ENCODE data around the gene CTU2. TPM values are rescaled to one million over a fixed set of nuclear protein-coding genes. Genes with fewer than 3 reads are reported as not detected.
"Not testable (repeated sequence)": the region's sequence is repeated elsewhere in the genome, so short reads cannot be mapped to it uniquely, and the experiment has no call there.

CTU2 gene
- polyA plus RNA-seq, 1 experiment = 6.5 TPM

DNA sequence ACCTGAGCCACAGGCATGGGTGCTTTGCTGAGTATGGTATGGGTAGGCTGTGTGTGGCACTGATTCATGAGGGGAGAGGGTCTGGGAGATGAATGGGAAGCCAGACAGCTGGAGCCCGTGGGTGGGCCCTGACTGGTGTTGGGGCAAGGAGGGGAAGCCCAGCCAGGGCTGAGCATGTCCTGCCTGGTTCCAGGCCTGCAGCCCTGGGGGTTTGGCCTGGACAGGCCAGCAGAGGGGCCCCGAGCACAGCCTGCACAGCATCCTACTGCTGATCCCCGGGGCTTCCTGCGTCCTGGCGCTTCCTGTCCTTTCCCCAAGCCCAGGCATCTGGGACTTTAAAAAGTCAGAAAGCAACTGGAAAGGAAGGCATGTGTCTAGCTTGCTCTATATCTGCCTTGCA lies 38.8 kb upstream of the CTU2 start:
- CTCF ChIA-PET = no interaction called here

DNA sequence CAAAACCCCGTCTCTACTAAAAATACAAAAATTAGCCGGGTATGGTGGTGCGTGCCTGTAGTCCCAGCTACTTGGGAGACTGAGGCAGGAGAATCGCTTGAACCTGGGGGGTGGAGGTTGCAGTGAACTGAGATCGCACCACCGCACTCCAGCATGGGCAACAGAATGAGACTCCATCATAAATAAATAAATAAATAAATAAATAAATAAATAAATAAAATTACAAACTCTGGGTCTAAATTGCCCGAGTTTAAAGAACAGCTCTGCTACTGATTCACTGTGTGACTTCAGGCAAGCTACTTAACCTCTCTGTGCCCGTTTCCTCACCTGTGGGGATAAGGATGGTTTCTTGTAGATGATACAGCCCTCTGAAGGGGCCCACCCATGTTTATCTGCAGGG lies 36.8 kb upstream of the CTU2 start:
- H3K27me3 ChIP-seq (ENCODE audit: control insufficient read depth, insufficient read depth, low read length); H3K9me3 ChIP-seq (ENCODE audit: control insufficient read depth, insufficient read depth, low read length); H3K4me3 ChIP-seq (ENCODE audit: low read depth, low read length); CTCF ChIA-PET; DNase-seq (ENCODE audit: low read depth, low spot score); H3K27ac ChIP-seq (ENCODE audit: low read depth, low read length); POLR2A ChIA-PET: not testable (repeated sequence)

More for the DNA sequence above, 38.8 kb upstream of the CTU2 start:
- Histone ChIP-seq H3K27me3 (ENCODE audit: control insufficient read depth, insufficient read depth, low read length) (no peaks in the 10 kb centered on the region), H3K27ac (ENCODE audit: low read depth, low read length) (no peak overlapping the region), H3K4me3 (ENCODE audit: low read depth, low read length) (no peak overlapping the region), H3K9me3 (ENCODE audit: control insufficient read depth, insufficient read depth, low read length) (no peaks in the 10 kb centered on the region; the same call in 1 of the 2 replicates)
- TF ChIP-seq, protein P1, sequence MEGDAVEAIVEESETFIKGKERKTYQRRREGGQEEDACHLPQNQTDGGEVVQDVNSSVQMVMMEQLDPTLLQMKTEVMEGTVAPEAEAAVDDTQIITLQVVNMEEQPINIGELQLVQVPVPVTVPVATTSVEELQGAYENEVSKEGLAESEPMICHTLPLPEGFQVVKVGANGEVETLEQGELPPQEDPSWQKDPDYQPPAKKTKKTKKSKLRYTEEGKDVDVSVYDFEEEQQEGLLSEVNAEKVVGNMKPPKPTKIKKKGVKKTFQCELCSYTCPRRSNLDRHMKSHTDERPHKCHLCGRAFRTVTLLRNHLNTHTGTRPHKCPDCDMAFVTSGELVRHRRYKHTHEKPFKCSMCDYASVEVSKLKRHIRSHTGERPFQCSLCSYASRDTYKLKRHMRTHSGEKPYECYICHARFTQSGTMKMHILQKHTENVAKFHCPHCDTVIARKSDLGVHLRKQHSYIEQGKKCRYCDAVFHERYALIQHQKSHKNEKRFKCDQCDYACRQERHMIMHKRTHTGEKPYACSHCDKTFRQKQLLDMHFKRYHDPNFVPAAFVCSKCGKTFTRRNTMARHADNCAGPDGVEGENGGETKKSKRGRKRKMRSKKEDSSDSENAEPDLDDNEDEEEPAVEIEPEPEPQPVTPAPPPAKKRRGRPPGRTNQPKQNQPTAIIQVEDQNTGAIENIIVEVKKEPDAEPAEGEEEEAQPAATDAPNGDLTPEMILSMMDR (IDR thresholded peaks at IDR 0.05; ENCODE audit: low read depth, low read length) = peak; percentile 24
- POLR2A ChIA-PET = no interaction called here
- DNase-seq (ENCODE audit: low read depth, low spot score) = no peak

DNA sequence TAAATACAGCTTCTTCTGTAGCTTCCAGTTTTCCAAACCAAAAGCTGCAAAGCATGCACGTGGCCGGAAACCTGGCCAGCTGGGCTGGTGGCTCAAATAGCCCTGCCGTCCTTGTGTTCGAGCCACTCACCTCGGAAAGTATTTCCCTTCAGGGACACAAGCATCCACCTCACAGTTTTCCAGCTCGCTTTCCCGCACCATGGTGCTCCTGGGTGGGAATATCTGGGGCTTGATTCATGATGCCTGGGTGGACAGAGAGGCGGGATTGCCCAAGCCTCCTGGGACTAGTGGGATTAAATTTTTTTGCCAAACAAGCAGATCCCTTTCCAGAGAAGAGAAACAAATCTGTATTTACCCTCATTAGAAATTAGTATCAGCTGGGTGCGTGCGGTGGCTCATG lies 36.3 kb upstream of the CTU2 start:
- ChIA-PET CTCF (no interaction called here), POLR2A (no interaction called here)
- TF ChIP-seq, protein P1 (IDR thresholded peaks at IDR 0.05; ENCODE audit: low read depth, low read length) = no peak
- no peaks in the 10 kb centered on the region for H3K9me3 ChIP-seq (ENCODE audit: control insufficient read depth, insufficient read depth, low read length)
- no peak overlapping the region for H3K4me3 ChIP-seq (ENCODE audit: low read depth, low read length)
- H3K27me3 ChIP-seq (ENCODE audit: control insufficient read depth, insufficient read depth, low read length) = no peaks in the 10 kb centered on the region
- H3K27ac ChIP-seq (ENCODE audit: low read depth, low read length) = no peak overlapping the region
- DNase-seq (ENCODE audit: low read depth, low spot score) = no peak

DNA sequence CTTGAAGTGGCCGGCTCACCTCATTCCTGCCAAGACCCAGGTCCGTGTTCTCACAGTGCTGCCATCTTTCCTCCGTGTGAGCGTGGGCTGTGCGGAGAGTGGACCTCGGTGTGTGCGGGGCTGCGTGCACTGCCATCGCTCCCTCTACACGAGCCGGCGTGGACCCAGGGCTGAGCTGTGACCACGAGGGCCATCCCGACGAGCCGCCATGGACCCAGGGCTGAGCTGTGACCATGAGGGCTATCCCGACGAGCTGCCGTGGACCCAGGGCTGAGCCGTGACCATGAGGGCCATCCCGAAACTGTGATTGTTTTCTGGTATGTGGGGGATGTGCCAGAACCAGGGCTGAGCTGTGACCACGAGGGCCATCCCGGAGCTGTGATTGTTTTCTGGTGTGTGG lies 34.5 kb upstream of the CTU2 start:
- TF ChIP-seq, protein P1 (IDR thresholded peaks at IDR 0.05; ENCODE audit: low read depth, low read length) = no peak
- H3K9me3 ChIP-seq (ENCODE audit: control insufficient read depth, insufficient read depth, low read length) = no peaks in the 10 kb centered on the region; the same call in 1 of the 2 replicates
- H3K4me3 ChIP-seq (ENCODE audit: low read depth, low read length) = no peak overlapping the region
- DNase-seq (ENCODE audit: low read depth, low spot score) = no peak
- ChIA-PET POLR2A (no interaction called here), CTCF (interaction anchor here (0.6 kb wide), 1 partner anchor 8 kb away, joined by 3 read pairs; no protein-coding TSS in a partner anchor)
- H3K27me3 ChIP-seq (ENCODE audit: control insufficient read depth, insufficient read depth, low read length) = no peaks in the 10 kb centered on the region
- no peak overlapping the region for H3K27ac ChIP-seq (ENCODE audit: low read depth, low read length)

DNA sequence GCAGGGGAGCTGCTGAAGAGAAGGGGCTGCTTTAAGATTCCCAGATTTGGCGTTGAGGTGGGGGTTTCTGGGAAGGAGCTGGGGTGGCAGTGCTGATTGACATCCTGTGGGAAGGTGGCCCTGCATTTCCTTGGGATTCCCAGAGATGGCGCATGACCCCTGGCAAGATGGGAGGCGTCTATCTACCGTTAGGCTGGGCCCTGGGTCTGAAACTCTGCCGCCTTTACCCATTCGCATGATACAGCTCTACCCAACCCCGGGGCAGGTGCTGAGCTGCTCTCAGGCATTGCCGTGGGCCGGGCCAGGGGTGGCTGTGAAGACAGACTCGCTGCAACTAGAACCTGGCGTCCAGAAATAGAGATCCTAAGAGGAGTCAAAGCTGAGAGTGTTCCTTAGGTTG lies 33.5 kb upstream of the CTU2 start:
- ChIA-PET POLR2A (interaction anchor here (0.6 kb wide), 1 partner anchor 1008 kb away, joined by 4 read pairs; no protein-coding TSS in a partner anchor), CTCF (no interaction called here)
- no peaks in the 10 kb centered on the region for H3K27me3 ChIP-seq (ENCODE audit: control insufficient read depth, insufficient read depth, low read length)
- DNase-seq (ENCODE audit: low read depth, low spot score) = no peak
- H3K27ac ChIP-seq (ENCODE audit: low read depth, low read length) = no peak overlapping the region
- H3K4me3 ChIP-seq (ENCODE audit: low read depth, low read length) = no peak overlapping the region
- no peaks in the 10 kb centered on the region; the same call in 1 of the 2 replicates for H3K9me3 ChIP-seq (ENCODE audit: control insufficient read depth, insufficient read depth, low read length)
- TF ChIP-seq, protein P1 (IDR thresholded peaks at IDR 0.05; ENCODE audit: low read depth, low read length) = peak; percentile 27; the same call in 1 of the 2 replicates
